ENCODE results near the gene SAMD4A.

SAMD4A gene

DNA sequence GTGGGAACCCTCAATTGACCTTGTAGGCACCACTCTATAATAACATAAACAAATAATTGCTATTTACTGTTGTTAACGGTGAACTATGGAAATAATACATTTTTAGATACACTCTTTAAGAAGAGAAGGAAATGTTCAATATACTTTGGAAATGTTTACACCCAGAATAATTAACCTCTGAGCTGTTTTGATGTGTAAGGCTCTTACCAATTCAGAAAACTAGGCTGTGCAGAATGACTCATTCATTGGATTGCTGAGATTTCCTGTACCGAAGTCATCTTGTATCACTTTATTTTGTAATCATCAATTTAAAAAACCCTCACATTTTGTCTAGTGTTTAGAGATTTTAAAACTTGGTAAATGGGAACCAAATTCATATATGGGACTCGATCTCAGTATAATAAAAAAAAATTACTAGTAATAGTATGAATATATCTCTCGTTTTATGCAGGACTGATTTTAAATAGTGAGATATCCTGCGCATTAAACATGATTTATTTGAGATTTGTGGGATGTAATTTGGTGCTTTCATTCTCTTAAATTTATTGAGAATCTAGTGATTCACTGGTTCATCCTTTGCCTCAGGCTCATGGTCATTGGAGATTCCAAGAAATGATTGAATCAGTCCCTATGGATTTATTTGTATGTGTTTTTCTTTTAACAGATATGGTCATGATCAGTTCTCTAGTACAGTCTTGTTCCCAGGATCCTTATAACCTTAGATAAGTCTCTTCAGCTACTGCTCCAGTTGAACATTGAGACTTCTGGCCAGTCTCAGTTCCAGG is 3.9 kb downstream of the SAMD4A start:
- Mint-ChIP-seq H3K36me3 (peaks cover 16% of the 10 kb centered on the region in 2 donors), H3K9me3 (peaks cover 0 to 7% of the 10 kb centered on the region in 2 donors), H3K27ac (no peak overlapping the region), H3K4me3 (no peak overlapping the region), H3K27me3 (no peaks in the 10 kb centered on the region), H3K4me1 (peaks cover 9 to 10% of the 10 kb centered on the region in 2 donors)
- DNase-seq = no peak
- ATAC-seq (replicated peaks) = no peak

DNA sequence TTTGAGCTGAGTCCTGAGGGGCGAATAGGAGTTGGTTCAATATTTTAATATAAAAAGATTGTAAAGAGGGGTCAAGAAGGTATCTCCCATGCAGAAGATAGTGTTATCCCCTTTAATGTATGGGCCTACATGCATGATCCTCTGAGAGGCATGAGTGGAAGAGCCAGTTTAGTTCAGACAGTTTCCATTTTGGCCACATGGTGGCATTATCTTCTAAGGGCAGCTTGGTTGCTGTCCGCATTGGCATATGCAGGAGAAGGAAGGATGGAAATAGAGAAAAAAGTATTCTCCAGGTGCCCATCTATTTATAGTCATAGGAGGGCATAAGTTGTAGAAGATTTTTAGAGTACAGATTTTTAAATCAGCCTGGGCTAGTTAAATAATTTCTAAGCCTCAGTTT is 5.4 kb downstream of the SAMD4A start:
- H3K27me3 Mint-ChIP-seq = no peaks in the 10 kb centered on the region

DNA sequence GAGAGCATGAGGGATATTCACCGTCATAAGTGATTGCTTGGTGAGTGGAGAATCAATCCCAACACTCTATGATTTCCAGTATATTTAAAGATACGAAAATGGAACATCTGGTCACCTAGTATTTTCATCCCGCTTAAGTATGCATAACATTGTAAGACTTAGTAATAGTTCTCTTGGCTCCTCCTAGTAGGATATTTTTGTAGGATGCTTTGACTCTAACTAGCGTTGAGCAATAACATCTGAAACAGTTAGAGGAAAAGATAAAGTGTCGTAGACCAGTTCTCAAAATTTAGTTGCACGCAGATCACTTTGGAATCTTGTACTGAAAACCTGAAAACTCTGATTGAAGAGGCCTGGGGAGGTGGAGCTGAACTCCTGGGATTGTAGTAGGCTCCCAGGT is 7.6 kb downstream of the SAMD4A start:
- peaks cover 4 to 8% of the 10 kb centered on the region in 2 donors for H3K4me1 Mint-ChIP-seq
- peaks cover 15 to 29% of the 10 kb centered on the region in 2 donors for H3K36me3 Mint-ChIP-seq
- no peaks in the 10 kb centered on the region for H3K27me3 Mint-ChIP-seq
- no peak overlapping the region for H3K27ac Mint-ChIP-seq
- DNase-seq (no peak), ATAC-seq (replicated peaks) (no peak)
- H3K9me3 Mint-ChIP-seq = peaks cover 0 to 7% of the 10 kb centered on the region in 2 donors
- no peak overlapping the region for H3K4me3 Mint-ChIP-seq

More for the DNA sequence above, 5.4 kb downstream of the SAMD4A start:
- peaks cover 15 to 25% of the 10 kb centered on the region in 2 donors for H3K36me3 Mint-ChIP-seq
- no peak overlapping the region for H3K4me3 Mint-ChIP-seq
- H3K4me1 Mint-ChIP-seq = peaks cover 10 to 17% of the 10 kb centered on the region in 2 donors
- ATAC-seq (replicated peaks) (no peak), DNase-seq (peak; percentile 21)
- no peak overlapping the region for H3K27ac Mint-ChIP-seq
- H3K9me3 Mint-ChIP-seq = peaks cover 0 to 7% of the 10 kb centered on the region in 2 donors

DNA sequence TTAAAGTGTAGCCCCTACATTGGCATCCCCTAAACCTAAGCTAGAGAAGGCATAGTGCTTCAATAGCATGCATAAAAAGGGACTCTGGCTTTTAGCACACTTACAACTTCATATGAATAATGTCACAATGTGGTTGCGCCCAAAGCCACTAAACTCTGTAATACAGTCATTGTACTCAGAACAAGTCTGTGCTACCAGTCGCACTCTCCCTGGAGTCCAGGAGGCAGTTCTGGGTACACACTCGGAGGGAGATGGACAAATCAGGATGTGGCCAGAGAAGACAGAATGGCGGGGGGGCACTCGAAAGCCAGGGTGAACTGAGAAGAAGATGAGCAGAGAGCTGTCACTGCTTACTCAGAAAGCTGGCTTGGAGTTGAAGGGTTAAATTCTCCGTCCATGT is 10.6 kb downstream of the SAMD4A start:
- no peak overlapping the region for H3K27ac Mint-ChIP-seq
- DNase-seq (no peak), ATAC-seq (replicated peaks) (no peak)
- H3K27me3 Mint-ChIP-seq = no peaks in the 10 kb centered on the region
- peaks cover 0 to 4% of the 10 kb centered on the region in 2 donors for H3K9me3 Mint-ChIP-seq
- no peak overlapping the region for H3K4me3 Mint-ChIP-seq
- peaks cover 10 to 22% of the 10 kb centered on the region in 2 donors for H3K36me3 Mint-ChIP-seq
- H3K4me1 Mint-ChIP-seq = peaks cover 1 to 8% of the 10 kb centered on the region in 2 donors

DNA sequence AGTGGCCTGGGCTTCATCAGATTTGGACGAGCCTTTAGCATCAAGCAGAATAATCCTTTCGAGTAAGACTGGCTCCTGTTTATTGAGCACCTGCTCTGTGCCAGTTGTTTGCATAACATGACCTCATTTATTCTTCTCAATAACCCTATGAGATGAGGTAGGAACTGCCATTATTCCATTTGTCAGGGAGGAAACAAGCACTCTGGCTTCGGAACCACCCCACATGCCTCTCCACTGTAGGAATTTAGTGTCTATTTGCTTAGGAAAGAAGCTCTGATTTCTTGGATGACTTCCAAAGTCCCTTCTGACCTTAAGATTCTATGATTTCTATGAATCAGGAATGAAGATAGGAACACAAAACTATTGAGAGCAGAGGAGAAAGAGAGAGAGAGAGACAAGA is 11.0 kb downstream of the SAMD4A start:
- no peak overlapping the region for H3K4me3 Mint-ChIP-seq
- peaks cover 1 to 8% of the 10 kb centered on the region in 2 donors for H3K4me1 Mint-ChIP-seq
- ATAC-seq (replicated peaks) = no peak
- no peak for DNase-seq
- H3K36me3 Mint-ChIP-seq = peaks cover 8 to 20% of the 10 kb centered on the region in 2 donors
- H3K27me3 Mint-ChIP-seq = no peaks in the 10 kb centered on the region
- H3K9me3 Mint-ChIP-seq = peaks cover 0 to 3% of the 10 kb centered on the region in 2 donors
- no peak overlapping the region for H3K27ac Mint-ChIP-seq

DNA sequence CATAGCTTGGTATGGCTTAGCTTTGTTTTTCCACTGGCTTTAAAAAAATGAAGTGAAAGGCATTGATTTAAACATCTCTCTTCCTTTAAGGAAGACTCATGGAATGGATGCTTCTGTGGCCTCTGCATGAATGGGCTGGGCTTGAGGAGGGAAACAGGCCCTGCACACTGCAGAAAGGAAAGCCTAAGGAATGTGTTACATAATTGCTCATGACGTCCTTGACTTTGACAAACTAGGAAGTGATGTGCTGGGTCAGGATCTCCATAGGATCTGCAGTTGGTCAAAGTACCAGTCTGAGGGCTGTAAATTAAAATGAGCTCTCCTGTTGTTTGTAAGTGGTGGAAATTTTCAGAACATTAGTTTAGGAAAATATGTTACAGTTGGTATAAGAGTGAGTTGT is 12.7 kb downstream of the SAMD4A start:
- ATAC-seq (replicated peaks) = no peak
- H3K27me3 Mint-ChIP-seq = no peaks in the 10 kb centered on the region
- H3K27ac Mint-ChIP-seq = no peak overlapping the region
- H3K4me3 Mint-ChIP-seq = no peak overlapping the region
- no peaks in the 10 kb centered on the region for H3K9me3 Mint-ChIP-seq
- peaks cover 2 to 13% of the 10 kb centered on the region in 2 donors for H3K36me3 Mint-ChIP-seq
- peaks cover 1 to 8% of the 10 kb centered on the region in 2 donors for H3K4me1 Mint-ChIP-seq
- DNase-seq = no peak

DNA sequence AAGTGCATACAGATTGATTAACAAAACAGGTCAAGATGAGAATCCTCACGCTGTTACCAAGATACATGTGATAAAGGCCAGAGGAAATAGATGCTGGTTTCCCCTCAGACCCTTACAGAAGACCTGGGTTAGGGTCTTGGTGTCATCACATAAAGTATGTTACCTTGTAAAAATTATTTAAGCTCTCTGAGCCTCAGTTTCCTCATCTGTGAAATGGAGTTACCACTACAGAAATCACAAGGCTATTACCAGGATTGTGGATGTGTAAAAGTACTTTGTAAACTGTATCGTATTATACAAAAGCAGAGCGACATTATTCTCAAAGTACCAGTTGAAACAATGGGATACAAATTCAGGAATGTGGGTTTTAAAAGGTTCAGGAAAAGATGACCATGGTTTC is 14.0 kb downstream of the SAMD4A start:
- H3K4me1 Mint-ChIP-seq = peaks cover 1 to 8% of the 10 kb centered on the region in 2 donors
- H3K9me3 Mint-ChIP-seq = no peaks in the 10 kb centered on the region
- H3K4me3 Mint-ChIP-seq = no peak overlapping the region
- DNase-seq (no peak), ATAC-seq (replicated peaks) (no peak)
- H3K27me3 Mint-ChIP-seq = no peaks in the 10 kb centered on the region
- peaks cover 5 to 12% of the 10 kb centered on the region in 2 donors for H3K36me3 Mint-ChIP-seq
- no peak overlapping the region for H3K27ac Mint-ChIP-seq

DNA sequence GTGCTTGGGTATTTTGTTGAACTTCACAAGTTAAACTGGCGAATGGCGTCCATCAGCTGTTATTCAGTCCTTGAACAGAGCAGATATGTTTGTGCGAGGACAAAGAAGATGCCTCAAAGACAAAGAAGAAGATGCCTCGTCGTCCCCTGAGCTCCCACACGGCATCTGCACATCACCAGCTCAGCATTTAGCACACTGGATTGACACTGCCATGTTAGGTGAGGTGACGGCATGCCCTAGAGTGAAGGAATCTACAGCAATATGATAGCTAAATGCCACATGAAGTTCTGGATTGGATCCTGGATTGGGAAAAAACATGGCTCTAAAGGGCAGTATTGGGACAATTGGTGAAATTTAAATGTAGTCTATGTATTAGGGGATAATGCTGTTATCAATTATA is 15.4 kb downstream of the SAMD4A start:
- Mint-ChIP-seq H3K4me3 (no peak overlapping the region), H3K9me3 (peaks cover 0 to 7% of the 10 kb centered on the region in 2 donors), H3K36me3 (peaks cover 11% of the 10 kb centered on the region in 2 donors), H3K27me3 (no peaks in the 10 kb centered on the region), H3K4me1 (peaks cover 4 to 11% of the 10 kb centered on the region in 2 donors), H3K27ac (no peak overlapping the region)
- ATAC-seq (replicated peaks) (no peak), DNase-seq (no peak)

DNA sequence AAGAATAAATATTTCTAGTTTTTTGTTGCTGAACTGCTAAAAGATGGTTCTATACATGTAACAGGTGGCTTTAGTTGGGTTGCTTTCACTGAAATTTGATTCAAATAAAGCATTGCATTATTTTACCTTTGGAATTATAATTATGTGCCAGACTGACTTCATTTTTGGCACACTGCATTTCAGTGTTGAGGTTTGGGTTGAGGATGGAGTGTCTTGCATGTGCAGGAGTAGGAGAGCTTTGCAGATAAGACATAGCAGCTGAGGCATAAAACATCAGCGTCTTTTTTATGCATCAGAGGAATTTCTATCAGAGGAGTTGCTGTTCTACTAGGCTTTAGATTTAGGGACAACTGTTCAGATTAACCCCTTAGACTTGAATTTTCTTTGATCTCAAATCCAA is 17.2 kb downstream of the SAMD4A start:
- no peaks in the 10 kb centered on the region for H3K27me3 Mint-ChIP-seq
- H3K9me3 Mint-ChIP-seq = peaks cover 0 to 7% of the 10 kb centered on the region in 2 donors
- H3K27ac Mint-ChIP-seq = no peak overlapping the region
- H3K36me3 Mint-ChIP-seq = peaks cover 7 to 9% of the 10 kb centered on the region in 2 donors
- H3K4me1 Mint-ChIP-seq = peaks cover 4 to 20% of the 10 kb centered on the region in 2 donors
- H3K4me3 Mint-ChIP-seq = no peak overlapping the region
- ATAC-seq (replicated peaks) (no peak), DNase-seq (no peak)

DNA sequence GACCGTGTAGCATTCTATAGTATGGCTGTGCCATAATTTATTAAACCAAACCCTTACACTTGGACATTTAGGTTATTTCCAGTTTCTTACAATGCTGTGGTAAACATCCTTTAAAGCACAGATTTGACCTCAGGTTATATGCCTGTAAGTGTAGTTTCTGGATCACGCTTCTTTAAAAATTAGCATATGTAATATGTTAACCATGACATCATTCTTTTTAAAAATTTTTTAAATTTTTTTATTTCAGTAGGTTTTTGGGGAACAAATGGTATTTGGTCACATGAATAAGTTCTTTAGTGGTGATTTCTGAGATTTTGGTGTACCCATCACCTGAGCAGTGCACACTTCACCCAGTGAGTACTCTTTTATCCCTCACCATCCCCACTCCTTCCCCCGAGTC is 18.3 kb downstream of the SAMD4A start:
- H3K27ac Mint-ChIP-seq = no peak overlapping the region
- peaks cover 4 to 20% of the 10 kb centered on the region in 2 donors for H3K4me1 Mint-ChIP-seq
- no peak for ATAC-seq (replicated peaks)
- H3K4me3 Mint-ChIP-seq = no peak overlapping the region
- H3K36me3 Mint-ChIP-seq = peaks cover 7 to 9% of the 10 kb centered on the region in 2 donors
- H3K9me3 Mint-ChIP-seq = peaks cover 0 to 7% of the 10 kb centered on the region in 2 donors
- no peaks in the 10 kb centered on the region for H3K27me3 Mint-ChIP-seq
- no peak for DNase-seq

DNA sequence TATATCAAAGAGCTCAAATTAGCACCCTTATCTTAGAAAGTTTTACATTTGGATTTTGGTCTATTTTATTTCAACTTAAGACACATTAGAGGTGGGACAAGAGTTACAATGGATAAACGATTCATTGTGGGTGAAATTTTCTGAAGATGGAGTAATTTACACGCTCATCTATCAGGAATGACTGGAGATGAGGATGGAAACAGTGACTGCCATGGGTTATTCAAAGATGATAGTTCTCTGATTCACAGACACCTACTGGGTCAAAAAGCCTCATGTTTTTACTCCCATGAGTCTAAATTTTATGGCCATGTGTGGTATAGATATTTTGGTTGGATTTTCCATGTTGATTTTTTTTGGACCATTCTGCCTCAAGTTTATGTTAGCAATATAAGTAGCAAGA is 22.1 kb downstream of the SAMD4A start:
- DNase-seq (no peak), ATAC-seq (replicated peaks) (no peak)
- Mint-ChIP-seq H3K36me3 (peaks cover 7 to 9% of the 10 kb centered on the region in 2 donors), H3K4me1 (peaks cover 13 to 27% of the 10 kb centered on the region in 2 donors), H3K9me3 (peaks cover 0 to 7% of the 10 kb centered on the region in 2 donors), H3K4me3 (no peak overlapping the region), H3K27ac (no peak overlapping the region), H3K27me3 (no peaks in the 10 kb centered on the region)

DNA sequence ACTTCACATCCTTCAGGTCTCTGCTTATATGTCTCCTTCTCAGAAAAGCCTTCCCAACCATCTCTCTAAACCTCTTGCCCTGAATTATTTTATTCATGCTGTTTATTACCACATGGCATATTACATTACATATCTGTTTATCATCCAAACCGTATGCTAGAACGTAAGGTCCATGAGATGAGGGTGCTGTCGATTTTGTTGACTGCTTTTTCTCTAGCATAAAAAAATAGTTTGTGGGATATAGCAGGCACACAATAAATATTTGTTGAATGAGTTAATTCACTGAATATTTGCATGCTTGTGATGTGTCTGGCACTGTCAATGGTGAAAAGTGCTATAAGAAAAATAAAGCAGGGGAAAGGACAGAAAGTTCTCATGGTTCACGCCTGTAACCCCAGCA is 22.9 kb downstream of the SAMD4A start:
- Mint-ChIP-seq H3K9me3 (peaks cover 0 to 7% of the 10 kb centered on the region in 2 donors), H3K36me3 (peaks cover 7 to 9% of the 10 kb centered on the region in 2 donors), H3K27ac (no peak overlapping the region), H3K27me3 (no peaks in the 10 kb centered on the region), H3K4me1 (peaks cover 14 to 32% of the 10 kb centered on the region in 2 donors), H3K4me3 (no peak overlapping the region)
- DNase-seq = no peak
- no peak for ATAC-seq (replicated peaks)

DNA sequence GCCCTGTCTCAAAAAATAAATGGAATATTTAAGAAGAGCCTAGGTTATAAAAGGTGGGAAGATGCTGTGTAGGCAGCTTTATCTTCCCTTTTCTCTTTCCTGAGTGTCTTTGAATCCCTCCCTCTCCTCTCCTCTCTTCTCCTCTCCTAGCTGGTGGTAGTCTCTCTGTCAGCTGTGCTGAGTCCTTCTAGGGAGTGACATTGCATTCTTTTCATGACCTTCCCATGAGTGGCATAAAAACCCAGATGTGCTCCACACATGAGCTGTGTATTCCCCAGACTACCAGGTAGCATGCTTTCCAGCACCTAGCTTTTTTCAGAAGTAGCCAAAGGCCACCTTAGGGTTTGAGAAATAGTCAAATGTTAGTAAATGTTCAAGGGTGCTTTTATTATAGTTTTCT is 23.6 kb downstream of the SAMD4A start:
- no peak for ATAC-seq (replicated peaks)
- Mint-ChIP-seq H3K27me3 (no peaks in the 10 kb centered on the region), H3K4me3 (no peak overlapping the region), H3K4me1 (peaks cover 14 to 36% of the 10 kb centered on the region in 2 donors), H3K27ac (no peak overlapping the region), H3K36me3 (peaks cover 7 to 9% of the 10 kb centered on the region in 2 donors), H3K9me3 (peaks cover 0 to 7% of the 10 kb centered on the region in 2 donors)
- DNase-seq = no peak

DNA sequence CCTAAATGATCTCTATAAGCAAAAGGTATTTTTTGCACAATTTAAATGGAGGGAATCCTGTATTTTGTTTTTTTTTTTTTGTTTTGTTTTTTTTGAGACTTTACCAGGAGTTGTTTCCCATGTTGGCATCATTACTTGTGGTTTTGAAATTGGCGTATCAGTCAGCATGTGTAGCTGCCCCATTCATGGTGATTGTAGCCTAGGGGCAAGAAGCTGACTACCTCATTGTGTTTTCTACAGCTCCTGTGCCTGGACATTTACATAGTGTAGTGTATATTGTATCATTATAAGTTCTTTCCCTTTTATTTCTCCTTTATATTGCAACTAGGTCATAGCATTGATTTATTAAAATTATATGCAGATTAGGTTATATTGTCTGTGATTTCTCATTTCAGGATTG is 24.5 kb downstream of the SAMD4A start:
- peaks cover 0 to 5% of the 10 kb centered on the region in 2 donors for H3K9me3 Mint-ChIP-seq
- DNase-seq (no peak), ATAC-seq (replicated peaks) (no peak)
- H3K36me3 Mint-ChIP-seq = peaks cover 1 to 5% of the 10 kb centered on the region in 2 donors
- H3K4me1 Mint-ChIP-seq = peaks cover 12 to 33% of the 10 kb centered on the region in 2 donors
- no peak overlapping the region for H3K27ac Mint-ChIP-seq
- H3K27me3 Mint-ChIP-seq = no peaks in the 10 kb centered on the region
- no peak overlapping the region for H3K4me3 Mint-ChIP-seq

DNA sequence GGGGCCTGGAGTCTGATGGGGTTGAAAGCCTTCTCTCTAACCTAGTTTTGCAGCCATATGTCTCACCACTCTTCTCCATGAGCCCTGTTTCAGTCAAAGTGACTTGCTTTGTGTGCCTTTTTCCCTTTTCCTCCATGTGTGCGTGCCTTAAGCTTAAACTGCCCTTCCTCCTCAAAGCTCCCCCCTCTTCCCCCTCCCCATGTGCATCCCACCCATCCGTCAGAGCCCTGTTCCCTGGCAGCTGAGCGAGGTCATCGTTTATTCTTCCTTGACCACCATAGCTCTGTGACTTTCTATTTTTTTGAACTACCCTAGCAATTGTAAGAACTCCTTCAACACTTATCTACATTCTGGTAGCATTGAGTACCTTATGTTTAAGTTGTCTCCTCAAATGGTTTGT is 24.9 kb downstream of the SAMD4A start:
- peaks cover 11 to 30% of the 10 kb centered on the region in 2 donors for H3K4me1 Mint-ChIP-seq
- no peaks in the 10 kb centered on the region for H3K27me3 Mint-ChIP-seq
- ATAC-seq (replicated peaks) (no peak), DNase-seq (no peak)
- H3K36me3 Mint-ChIP-seq = peaks cover 0 to under 1% of the 10 kb centered on the region in 2 donors
- H3K27ac Mint-ChIP-seq = no peak overlapping the region
- H3K9me3 Mint-ChIP-seq = peaks cover 0 to under 1% of the 10 kb centered on the region in 2 donors
- no peak overlapping the region for H3K4me3 Mint-ChIP-seq

All from stimulated activated naive B cell treated with anti-CD40 and anti-IgM and Interleukin-4, amounts not matched to agents 10 μg/mL and 1 μg/mL and 100 μg/mL, for 72 hours (primary cell).